Activated CD4-positive, alpha-beta T cell treated with anti-CD3 and anti-CD28 coated beads, Interleukin-10, Interleukin-2, amounts not matched to agents 100 ng/mL and 50 ng/mL, durations not matched to agents 16 hours and 8 hours (primary cell): ENCODE measurements around the gene LIPM.

Experiments
- DNase-seq: peaks from one replicate; pipeline ENCODE4 v3.0.0-alpha.2; 2020

The LIPM gene

GRCh38 chr10:88841316-88842111 lies 39.0 kb downstream of the LIPM start:
- no peak for DNase-seq

- DNase-seq: no peak
Observed at GRCh38 chr10:88843171-88843570, 40.6 kb downstream of the LIPM start.

DNA sequence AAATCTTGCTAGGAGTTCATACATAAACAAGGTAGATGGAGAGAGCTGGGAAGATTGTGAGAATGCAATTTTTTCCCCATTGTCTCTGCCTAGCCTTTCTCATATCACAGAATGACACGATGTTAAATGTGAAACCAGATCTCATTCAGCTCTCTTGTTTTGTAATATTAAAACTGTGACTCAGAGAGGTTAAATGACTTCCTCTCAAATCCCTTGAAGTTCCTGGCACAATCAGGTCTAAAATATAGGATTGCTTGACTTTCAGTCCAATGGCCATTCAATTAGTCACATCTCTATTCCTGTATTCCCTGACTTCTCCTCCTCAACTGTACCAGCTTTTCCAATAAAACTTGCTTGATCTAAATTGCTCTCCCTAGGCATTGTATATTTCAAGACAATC lies 46.0 kb downstream of the LIPM start:
- peak; percentile 75 for DNase-seq

DNA sequence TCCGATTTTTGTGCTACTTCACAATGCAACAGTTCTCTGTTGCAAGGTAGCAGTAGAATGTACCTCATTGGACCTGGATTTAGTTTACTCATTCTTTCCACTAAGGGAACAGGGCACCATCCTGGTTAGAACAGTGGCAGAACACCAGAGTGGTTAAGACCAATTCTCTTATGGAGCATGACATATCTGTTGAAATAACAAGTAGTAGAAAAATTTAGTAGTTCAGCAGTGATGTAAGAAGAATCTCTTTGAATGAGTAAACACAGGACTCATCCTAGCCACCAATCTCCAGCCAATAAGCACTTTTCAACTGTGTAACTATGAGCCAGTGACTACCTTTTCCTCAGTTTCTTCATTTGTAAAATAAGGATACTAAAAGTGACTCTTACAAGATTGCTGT lies 46.7 kb downstream of the LIPM start:
- DNase-seq: peak; percentile 80

DNA sequence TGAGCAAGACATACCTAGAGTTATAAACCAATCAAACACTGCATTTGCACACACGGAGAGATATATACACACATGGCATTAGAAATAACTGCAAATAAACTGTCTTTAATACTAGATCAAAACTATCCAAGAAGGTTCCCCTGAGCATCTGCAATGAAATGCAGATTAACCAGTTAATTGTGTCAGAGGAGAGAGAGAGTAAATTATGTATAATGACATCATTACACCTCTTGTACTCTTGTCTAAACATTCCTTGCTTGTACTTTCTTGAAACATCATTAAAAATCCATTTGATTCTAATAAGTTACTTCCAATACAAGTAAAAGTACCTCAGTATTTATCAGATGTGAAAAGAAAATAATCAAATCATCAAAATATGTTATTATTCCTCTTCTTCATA lies 48.2 kb downstream of the LIPM start:
- no peak for DNase-seq

DNA sequence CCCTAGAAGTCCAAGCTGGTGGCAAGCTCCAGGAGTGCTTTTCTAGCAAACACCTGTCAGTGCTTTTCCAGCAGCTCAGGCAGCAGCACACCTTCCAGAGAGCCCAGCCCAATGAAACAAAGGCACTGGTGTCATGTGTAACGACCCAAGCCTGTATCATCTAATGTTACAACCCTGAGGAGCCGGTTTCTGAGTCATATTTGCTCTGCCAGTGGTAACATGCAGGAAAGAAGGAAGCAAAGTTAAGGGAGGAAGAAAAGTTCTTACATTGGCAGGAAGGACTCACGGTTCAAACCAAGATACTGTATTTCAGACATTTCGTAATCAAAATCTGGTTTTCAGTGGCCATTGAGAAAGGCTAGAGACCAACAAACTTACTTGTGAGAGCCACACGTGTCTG lies 49.2 kb downstream of the LIPM start, which contains the start of gene ANKRD22:
Gene ANKRD22 (minus strand): TSS at position 139 of the 400 bp plus-strand sequence. CDS start 237 bp downstream, outside the sequence.
- DNase-seq: peak; percentile 71

- no peak for DNase-seq
Observed at GRCh38 chr10:88852327-88852726, 49.8 kb downstream of the LIPM start.

- DNase-seq: no peak
Observed at GRCh38 chr10:88853155-88853881, 50.8 kb downstream of the LIPM start.

- DNase-seq: no peak
Observed at GRCh38 chr10:88854684-88855083, 52.2 kb downstream of the LIPM start.

DNA sequence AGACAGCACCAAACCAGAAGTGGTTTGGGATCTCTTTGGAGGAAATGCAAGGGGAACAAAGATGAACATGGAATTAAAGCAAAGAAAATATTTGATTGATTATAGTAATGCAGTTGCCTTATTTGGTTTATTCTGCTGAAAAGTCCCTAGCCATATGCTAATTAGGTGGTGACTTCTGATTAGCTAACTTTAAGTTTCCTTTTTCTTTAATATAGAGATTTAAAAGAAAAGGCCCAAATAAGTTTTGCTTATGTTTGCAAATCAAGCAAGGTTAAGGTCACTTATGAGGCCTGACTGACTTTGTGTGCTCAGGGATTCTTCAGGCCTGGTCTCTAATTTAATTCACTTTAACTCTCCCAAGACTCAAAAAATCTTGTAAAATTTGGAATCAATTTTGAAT lies 55.3 kb downstream of the LIPM start:
- no peak for DNase-seq

GRCh38 chr10:88858491-88858890 lies 56.0 kb downstream of the LIPM start:
- peak; percentile 64 for DNase-seq

DNA sequence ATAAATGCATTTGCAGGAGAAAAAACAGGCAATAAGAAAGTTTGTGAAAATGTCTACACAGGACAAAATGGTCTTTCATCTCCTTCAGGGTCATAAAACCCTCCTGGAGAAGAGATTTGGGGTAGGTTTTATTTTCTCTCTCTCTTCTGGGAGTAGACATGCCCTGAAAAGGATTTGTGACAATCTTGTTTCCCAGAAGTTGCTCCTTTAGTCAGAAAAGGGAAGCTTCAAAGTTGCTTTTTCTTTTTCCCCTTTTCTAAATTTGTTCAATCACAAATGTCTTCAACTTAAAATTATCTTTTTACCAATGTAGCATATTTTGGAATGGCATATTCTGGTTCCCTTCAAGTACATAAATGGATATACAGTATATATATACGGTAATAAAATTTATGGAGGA lies 58.5 kb downstream of the LIPM start:
- no peak for DNase-seq

- no peak for DNase-seq
Observed at GRCh38 chr10:88865281-88865876, 62.8 kb downstream of the LIPM start.

DNA sequence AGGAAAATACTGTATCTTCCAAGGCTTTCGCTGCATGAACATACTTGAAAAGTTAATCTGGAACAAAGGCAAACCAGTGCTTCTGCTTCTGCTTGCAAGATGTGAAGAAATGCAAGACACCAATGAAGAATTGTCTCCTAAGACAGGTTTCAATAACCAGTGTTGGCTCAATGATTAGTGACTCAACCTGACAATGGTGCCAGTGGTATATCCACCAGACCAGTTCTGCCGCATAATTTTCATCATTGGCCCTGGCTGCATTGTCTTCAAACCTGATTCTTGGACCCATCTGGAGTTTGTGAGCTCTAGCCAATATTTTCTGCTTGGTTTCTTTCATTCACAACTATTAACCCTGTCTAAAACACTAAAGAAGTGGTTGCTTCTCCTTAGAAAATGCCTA lies 63.9 kb downstream of the LIPM start:
- no peak for DNase-seq

GRCh38 chr10:88870089-88870488 lies 67.6 kb downstream of the LIPM start:
- DNase-seq: no peak
